H1 (cell line): ENCODE results near the gene MAP2K7. TPM values are rescaled to one million over a fixed set of nuclear protein-coding genes. Genes with fewer than 3 reads are reported as not detected.
"Not testable (repeated sequence)": the region's sequence is repeated elsewhere in the genome, so short reads cannot be mapped to it uniquely, and the experiment has no call there.

ENCODE experiments used
- CTCF ChIA-PET: fragments of 300-600 bp; sonication (Branson Sonifier 250); formaldehyde crosslinking; loops from one replicate; lab custom pipeline; 2021; ENCODE audit not compliant: partially characterized antibody; lab: Charles Lee
- POLR2A ChIA-PET: fragments of 300-600 bp; sonication (Branson Sonifier 250); formaldehyde crosslinking; loops from one replicate; lab custom pipeline; 2021; ENCODE audit warnings: inconsistent platforms; ENCODE audit not compliant: partially characterized antibody; lab: Charles Lee
- DNase-seq, 2 experiments: peaks; one replicate each; pipeline versions ENCODE4 v3.0.0 to v3.0.0-alpha.2; 2010 to 2022; ENCODE audit warnings: low spot score in 2 of 2, low read depth in 1 of 2, mixed read lengths in 1 of 2
- FAIRE-seq: peaks from 2 replicates; lab custom pipeline; 2011; peaks lifted over from hg19 to GRCh38; lab: Jason Lieb, UNC
- H2AFZ ChIP-seq: 2 replicates; pipeline ENCODE4 v1.8.1; 2012; ENCODE audit warnings: low read length, inconsistent platforms
- H2AK5ac ChIP-seq: 2 replicates; pipeline ENCODE4 v1.6.1; 2013; ENCODE audit warnings: low read depth, low read length
- H2BK120ac ChIP-seq: replicated peaks from 2 replicates; pipeline ENCODE3; 2013; ENCODE audit warnings: low read depth, low read length, inconsistent platforms
- H2BK12ac ChIP-seq: 2 replicates; pipeline ENCODE4 v1.6.1; 2013; ENCODE audit warnings: low read depth, low read length
- H2BK15ac ChIP-seq: 2 replicates; pipeline ENCODE4 v1.6.1; 2013; ENCODE audit warnings: low read length
- H2BK20ac ChIP-seq: 2 replicates; pipeline ENCODE4 v1.6.1; 2013; ENCODE audit warnings: low read length
- H2BK5ac ChIP-seq: 2 replicates; pipeline ENCODE4 v1.6.1; 2013; ENCODE audit warnings: low read depth, low read length
- H3K14ac ChIP-seq: 2 replicates; pipeline ENCODE4 v1.6.1; 2013; ENCODE audit warnings: inconsistent platforms; ENCODE audit not compliant: insufficient read length
- H3K18ac ChIP-seq: 2 replicates; pipeline ENCODE4 v1.6.1; 2013; ENCODE audit warnings: low read length; ENCODE audit errors: extremely low read depth
- H3K23ac ChIP-seq: 2 replicates; pipeline ENCODE4 v1.6.1; 2013; ENCODE audit warnings: inconsistent platforms; ENCODE audit not compliant: insufficient read length
- H3K23me2 ChIP-seq: 2 replicates; pipeline ENCODE4 v1.6.1; 2013; ENCODE audit warnings: low read depth, low read length
- H3K27ac ChIP-seq: 2 replicates; pipeline ENCODE4 v1.6.1; 2011; ENCODE audit warnings: low read depth, low read length, inconsistent platforms
- H3K27me3 ChIP-seq, 4 experiments: replicated peaks in 1 of 4; 1 replicate in 1 of 4; 2 replicates in 3 of 4; pipeline versions ENCODE4 v1.6.1 to v1.8.1; 2011 to 2013; ENCODE audit warnings: low read length in 3 of 4, mild to moderate bottlenecking in 3 of 4, inconsistent platforms in 2 of 4, mixed read lengths in 2 of 4, moderate library complexity in 1 of 4; ENCODE audit not compliant: control insufficient read depth in 3 of 4, insufficient read depth in 3 of 4; ENCODE audit errors: extremely low read depth in 1 of 4
- H3K36me3 ChIP-seq, 4 experiments: 2 replicates each; pipeline versions ENCODE4 v1.6.1 to v1.8.1; 2011 to 2013; ENCODE audit warnings: mild to moderate bottlenecking in 4 of 4, low read length in 3 of 4, moderate library complexity in 2 of 4, control low read depth in 1 of 4, inconsistent platforms in 1 of 4; ENCODE audit not compliant: insufficient read depth in 4 of 4, control insufficient read depth in 2 of 4
- H3K4ac ChIP-seq: replicated peaks from 2 replicates; pipeline ENCODE3; 2013; ENCODE audit warnings: low read length, low read depth, mixed read lengths, inconsistent platforms; ENCODE audit not compliant: insufficient read length
- H3K4me1 ChIP-seq, 4 experiments: replicated peaks in 1 of 4; 1 replicate in 1 of 4; 2 replicates in 3 of 4; pipeline versions ENCODE4 v1.6.1 to v1.8.1; 2011 to 2013; ENCODE audit warnings: low read length in 3 of 4, inconsistent platforms in 2 of 4, mixed read lengths in 1 of 4; ENCODE audit not compliant: insufficient read depth in 4 of 4, control insufficient read depth in 3 of 4
- H3K4me2 ChIP-seq, 2 experiments: 2 replicates each; pipeline versions ENCODE4 v1.6.1 to v1.8.1; 2011 to 2013; ENCODE audit warnings: low read depth in 2 of 2, low read length in 2 of 2, control low read depth in 1 of 2, inconsistent platforms in 1 of 2, mild to moderate bottlenecking in 1 of 2; ENCODE audit not compliant: insufficient read depth in 1 of 2
- H3K4me3 ChIP-seq, 4 experiments: fragments of 200-600, 300-600 bp in 1 of 4; sonication (generic), shearing (Covaris generic), sonication (Bioruptor Twin) in 1 of 4; 2 replicates each; pipeline versions ENCODE4 v1.5.1 to v1.8.1; 2011 to 2016; ENCODE audit warnings: low read length in 4 of 4, low read depth in 3 of 4, control low read depth in 2 of 4, inconsistent platforms in 2 of 4, mild to moderate bottlenecking in 2 of 4, mixed read lengths in 1 of 4, moderate library complexity in 1 of 4; ENCODE audit not compliant: insufficient read depth in 2 of 4; ENCODE audit errors: extremely low read depth in 1 of 4
- H3K56ac ChIP-seq: replicated peaks from 2 replicates; pipeline ENCODE3; 2013; ENCODE audit warnings: low read depth, mild to moderate bottlenecking, mixed read lengths, low read length, inconsistent platforms; ENCODE audit not compliant: insufficient read length
- H3K79me1 ChIP-seq: 2 replicates; pipeline ENCODE4 v1.6.1; 2013; ENCODE audit warnings: low read depth, low read length, control low read depth
- H3K79me2 ChIP-seq, 2 experiments: 2 replicates each; pipeline versions ENCODE4 v1.6.1 to v1.8.1; 2012 to 2013; ENCODE audit warnings: low read length in 2 of 2, mild to moderate bottlenecking in 2 of 2, inconsistent platforms in 1 of 2; ENCODE audit not compliant: insufficient read depth in 2 of 2, control insufficient read depth in 1 of 2
- H3K9ac ChIP-seq, 4 experiments: replicated peaks in 1 of 4; 1 replicate in 1 of 4; 2 replicates in 3 of 4; pipeline versions ENCODE4 v1.6.1 to v1.8.1; 2011 to 2013; ENCODE audit warnings: low read depth in 3 of 4, low read length in 3 of 4, control low read depth in 2 of 4, mild to moderate bottlenecking in 2 of 4, moderate library complexity in 2 of 4, inconsistent platforms in 1 of 4; ENCODE audit errors: extremely low read depth in 1 of 4
- H3K9me3 ChIP-seq, 2 experiments: 2 replicates each; pipeline versions ENCODE4 v1.6.1 to v1.8.1; 2012 to 2013; ENCODE audit warnings: mild to moderate bottlenecking in 2 of 2, moderate library complexity in 2 of 2, control low read depth in 1 of 2, inconsistent platforms in 1 of 2, low read depth in 1 of 2, low read length in 1 of 2, mixed read lengths in 1 of 2; ENCODE audit not compliant: insufficient read depth in 2 of 2
- H4K20me1 ChIP-seq, 2 experiments: replicated peaks in 1 of 2; 2 replicates each; pipeline versions ENCODE3 to v1.8.1; 2011 to 2013; ENCODE audit warnings: inconsistent platforms in 2 of 2, low read length in 2 of 2, mild to moderate bottlenecking in 1 of 2; ENCODE audit not compliant: insufficient read depth in 2 of 2, control insufficient read depth in 1 of 2
- H4K5ac ChIP-seq: 2 replicates; pipeline ENCODE4 v1.6.1; 2013; ENCODE audit warnings: low read length, low read depth, mixed read lengths, inconsistent platforms; ENCODE audit not compliant: insufficient read length
- H4K8ac ChIP-seq: 2 replicates; pipeline ENCODE4 v1.8.0; 2013; ENCODE audit warnings: mild to moderate bottlenecking, moderate library complexity, low read length, inconsistent platforms; ENCODE audit not compliant: insufficient read depth; ENCODE audit errors: extremely low read depth
- H4K91ac ChIP-seq: replicated peaks from 2 replicates; pipeline ENCODE3; 2013; ENCODE audit warnings: low read length, mixed read lengths, inconsistent platforms; ENCODE audit not compliant: insufficient read length
- WGBS, 2 experiments: shearing (Covaris generic) in 1 of 2; methylation state at CpG; one replicate each; pipeline versions ENCODE4 v1.1.6 to v1.1.7; 2013 to 2015; ENCODE audit warnings: low lambda C conversion rate in 2 of 2, mixed read lengths in 2 of 2, inconsistent platforms in 1 of 2, low coverage in 1 of 2, missing lambda C conversion rate in 1 of 2; ENCODE audit not compliant: insufficient replicate concordance in 2 of 2, insufficient coverage in 1 of 2, insufficient read length in 1 of 2; ENCODE audit errors: extremely low coverage in 1 of 2, missing lambda C conversion rate in 1 of 2; 5-methylcytosine and 5-hydroxymethylcytosine counted together
- polyA plus RNA-seq, 7 experiments: library from polyadenylated mRNA; depleted of rRNA in 3 of 7; stranded (reverse) in 5 of 7; unstranded in 2 of 7; fragments of >200 nt in 5 of 7; fragments of 200-250 nt in 2 of 7; gene quantifications; 1 replicate in 5 of 7; 2 replicates in 1 of 7; 4 replicates in 1 of 7; pipeline versions ENCODE4 v1.2.1 to v1.2.3, GENCODE V29; 2011 to 2013; ENCODE audit warnings: missing spikeins in 2 of 7, mixed read lengths in 2 of 7
- total RNA-seq: library from RNA; stranded (reverse); fragmentation: NEBNext Ultra II Directional; extraction: Animal tissue kit (Norgen Biotek cat#: 25700); gene quantifications from 2 replicates; pipeline ENCODE4 v1.2.1, GENCODE V29; 2021

Gene MAP2K7
- total and polyA plus RNA-seq, 2 of the 8 experiments (the other 6 are each of a cell fraction or from before 2014, with no cell fraction given): 8.9 to 38.3 TPM

GRCh38 chr19:7893362-7894101 is 10.1 kb upstream of the MAP2K7 start:
- not testable (repeated sequence) for H3K9ac ChIP-seq, H3K79me2 ChIP-seq, H2AFZ ChIP-seq, H4K91ac ChIP-seq, H4K5ac ChIP-seq, H3K36me3 ChIP-seq, H3K4me2 ChIP-seq, H3K56ac ChIP-seq, H3K4me3 ChIP-seq, H2BK5ac ChIP-seq, H3K27me3 ChIP-seq, DNase-seq, H3K14ac ChIP-seq, H2BK12ac ChIP-seq, H3K27ac ChIP-seq, H3K4ac ChIP-seq, H2BK20ac ChIP-seq, H2BK120ac ChIP-seq, H2AK5ac ChIP-seq, H3K23ac ChIP-seq, H3K23me2 ChIP-seq, FAIRE-seq, H3K9me3 ChIP-seq, H3K79me1 ChIP-seq, H4K20me1 ChIP-seq, H2BK15ac ChIP-seq, H3K4me1 ChIP-seq, H4K8ac ChIP-seq, H3K18ac ChIP-seq
- CTCF ChIA-PET: interaction anchor here (2.0 kb wide), 1 partner anchor 24 kb away, joined by 6 read pairs; no protein-coding TSS in a partner anchor
- 89% methylated on average over 18 of the region's 18 CpGs; no CpG with 5 or more reads in 1 of the 2 experiments for WGBS, 2 experiments
- POLR2A ChIA-PET: interaction anchor here (0.7 to 1.9 kb wide), 7 partner anchors 8 to 25 kb away, joined by 3 to 7 read pairs (median 4); partner anchors contain the start of gene MAP2K7
